Activated T-helper 1 cell treated with anti-CD3 and anti-CD28 coated beads, Interleukin-12 subunit alpha, Interleukin-12 subunit beta, Interleukin-2, Interleukin-4 antibody, amounts not matched to agents 30 ng/mL and 10 ng/mL and 1 ng/mL, durations not matched to agents 14 hours and 24 hours and 36 hours (primary cell): Measurements from ENCODE around the gene SETD7. TPM values are rescaled to one million over a fixed set of nuclear protein-coding genes. Genes with fewer than 3 reads are reported as not detected.

Source experiments
- DNase-seq: peaks from one replicate; pipeline ENCODE4 v3.0.0; 2021; ENCODE audit warnings: low spot score
- H3K27ac Mint-ChIP-seq: one replicate; pipeline ENCODE4 v1.8.0; 2021; ENCODE audit warnings: mild to moderate bottlenecking, mixed read lengths
- H3K27me3 Mint-ChIP-seq: one replicate; pipeline ENCODE4 v1.8.0; 2022; ENCODE audit warnings: mild to moderate bottlenecking, moderate library complexity, mixed read lengths; ENCODE audit not compliant: insufficient read depth
- H3K36me3 Mint-ChIP-seq: one replicate; pipeline ENCODE4 v1.8.0; 2021; ENCODE audit warnings: low read depth, mixed read lengths
- H3K4me1 Mint-ChIP-seq: one replicate; pipeline ENCODE4 v1.8.0; 2021; ENCODE audit warnings: low read depth, mixed read lengths
- H3K4me3 Mint-ChIP-seq: one replicate; pipeline ENCODE4 v1.8.0; 2021; ENCODE audit warnings: mild to moderate bottlenecking, moderate library complexity, mixed read lengths
- H3K9me3 Mint-ChIP-seq: one replicate; pipeline ENCODE4 v1.8.0; 2021; ENCODE audit warnings: mixed read lengths
- intact Hi-C: fragments of 100-400 bp; cut with micrococcal nuclease; formaldehyde crosslinking; loops from one replicate; pipeline ENCODE4 v1.15.1; 2024
- total RNA-seq: library from RNA; stranded (reverse); gene quantifications from 2 replicates; pipeline ENCODE4 v1.2.3, GENCODE V29; 2022

SETD7 gene
- total RNA-seq, 1 donor from 2014 or later = 17.4 TPM

- Mint-ChIP-seq H3K27ac (no peak overlapping the region), H3K4me1 (no peaks in the 10 kb centered on the region), H3K9me3 (no peaks in the 10 kb centered on the region), H3K36me3 (no peaks in the 10 kb centered on the region), H3K27me3 (peaks cover 8% of the 10 kb centered on the region), H3K4me3 (no peak overlapping the region)
- DNase-seq = no peak
- intact Hi-C loops = no loop called here
Observed at GRCh38 chr4:139589336-139590018, 33.5 kb upstream of the SETD7 start.

GRCh38 chr4:139587446-139587845 lies 31.4 kb upstream of the SETD7 start:
- Mint-ChIP-seq H3K27me3 (peaks cover 10% of the 10 kb centered on the region), H3K27ac (no peak overlapping the region), H3K36me3 (no peaks in the 10 kb centered on the region), H3K4me3 (no peak overlapping the region), H3K4me1 (no peaks in the 10 kb centered on the region), H3K9me3 (no peaks in the 10 kb centered on the region)
- intact Hi-C loops = no loop called here
- no peak for DNase-seq

GRCh38 chr4:139585473-139585872 lies 29.5 kb upstream of the SETD7 start:
- no peak for DNase-seq
- intact Hi-C loops = no loop called here
- H3K4me1 Mint-ChIP-seq = no peaks in the 10 kb centered on the region
- no peak overlapping the region for H3K27ac Mint-ChIP-seq
- H3K27me3 Mint-ChIP-seq = peaks cover 12% of the 10 kb centered on the region
- H3K36me3 Mint-ChIP-seq = no peaks in the 10 kb centered on the region
- H3K4me3 Mint-ChIP-seq = no peak overlapping the region
- H3K9me3 Mint-ChIP-seq = no peaks in the 10 kb centered on the region

GRCh38 chr4:139584784-139585183 lies 28.8 kb upstream of the SETD7 start:
- DNase-seq = no peak
- Mint-ChIP-seq H3K9me3 (no peaks in the 10 kb centered on the region), H3K4me1 (no peaks in the 10 kb centered on the region), H3K27ac (no peak overlapping the region), H3K36me3 (no peaks in the 10 kb centered on the region), H3K27me3 (peaks cover 16% of the 10 kb centered on the region), H3K4me3 (no peak overlapping the region)
- intact Hi-C loops = no loop called here

- intact Hi-C loops = no loop called here
- Mint-ChIP-seq H3K27ac (no peak overlapping the region), H3K27me3 (peaks cover 18% of the 10 kb centered on the region), H3K4me1 (no peaks in the 10 kb centered on the region), H3K4me3 (no peak overlapping the region), H3K9me3 (no peaks in the 10 kb centered on the region), H3K36me3 (no peaks in the 10 kb centered on the region)
- DNase-seq = no peak
Observed at GRCh38 chr4:139584013-139584412, 28.0 kb upstream of the SETD7 start.

GRCh38 chr4:139582044-139582443 lies 26.0 kb upstream of the SETD7 start:
- H3K36me3 Mint-ChIP-seq = no peaks in the 10 kb centered on the region
- peaks cover 20% of the 10 kb centered on the region for H3K27me3 Mint-ChIP-seq
- no peaks in the 10 kb centered on the region for H3K9me3 Mint-ChIP-seq
- no peak for DNase-seq
- no peak overlapping the region for H3K4me3 Mint-ChIP-seq
- intact Hi-C loops = no loop called here
- no peak overlapping the region for H3K27ac Mint-ChIP-seq
- no peaks in the 10 kb centered on the region for H3K4me1 Mint-ChIP-seq

- no peak for DNase-seq
- Mint-ChIP-seq H3K27ac (no peak overlapping the region), H3K4me3 (no peak overlapping the region), H3K36me3 (no peaks in the 10 kb centered on the region), H3K4me1 (no peaks in the 10 kb centered on the region), H3K9me3 (no peaks in the 10 kb centered on the region), H3K27me3 (peaks cover 20% of the 10 kb centered on the region)
- intact Hi-C loops = no loop called here
Observed at GRCh38 chr4:139581096-139581495, 25.1 kb upstream of the SETD7 start.

- Mint-ChIP-seq H3K9me3 (no peaks in the 10 kb centered on the region), H3K4me3 (no peak overlapping the region), H3K27ac (no peak overlapping the region), H3K4me1 (no peaks in the 10 kb centered on the region), H3K36me3 (no peaks in the 10 kb centered on the region), H3K27me3 (peaks cover 28% of the 10 kb centered on the region)
- intact Hi-C loops = no loop called here
- no peak for DNase-seq
Observed at GRCh38 chr4:139576219-139576618, 20.2 kb upstream of the SETD7 start.

- H3K27me3 Mint-ChIP-seq = peaks cover 22% of the 10 kb centered on the region
- intact Hi-C loops = no loop called here
- no peak overlapping the region for H3K27ac Mint-ChIP-seq
- no peak overlapping the region for H3K4me3 Mint-ChIP-seq
- H3K36me3 Mint-ChIP-seq = no peaks in the 10 kb centered on the region
- no peak for DNase-seq
- H3K4me1 Mint-ChIP-seq = no peaks in the 10 kb centered on the region
- no peaks in the 10 kb centered on the region for H3K9me3 Mint-ChIP-seq
Observed at GRCh38 chr4:139575072-139575471, 19.1 kb upstream of the SETD7 start.

GRCh38 chr4:139574641-139575040 lies 18.6 kb upstream of the SETD7 start:
- Mint-ChIP-seq H3K4me3 (no peak overlapping the region), H3K9me3 (no peaks in the 10 kb centered on the region), H3K27me3 (peaks cover 19% of the 10 kb centered on the region), H3K36me3 (no peaks in the 10 kb centered on the region), H3K4me1 (no peaks in the 10 kb centered on the region), H3K27ac (no peak overlapping the region)
- DNase-seq = no peak
- intact Hi-C loops = no loop called here

- H3K9me3 Mint-ChIP-seq = no peaks in the 10 kb centered on the region
- intact Hi-C loops = no loop called here
- no peaks in the 10 kb centered on the region for H3K36me3 Mint-ChIP-seq
- no peak overlapping the region for H3K27ac Mint-ChIP-seq
- peaks cover 5% of the 10 kb centered on the region for H3K27me3 Mint-ChIP-seq
- no peak for DNase-seq
- no peak overlapping the region for H3K4me3 Mint-ChIP-seq
- H3K4me1 Mint-ChIP-seq = no peaks in the 10 kb centered on the region
Observed at GRCh38 chr4:139568206-139568955, 12.4 kb upstream of the SETD7 start.

- DNase-seq = no peak
- intact Hi-C loops = no loop called here
- Mint-ChIP-seq H3K4me3 (no peak overlapping the region), H3K36me3 (no peaks in the 10 kb centered on the region), H3K27me3 (peaks cover 3% of the 10 kb centered on the region), H3K27ac (no peak overlapping the region), H3K4me1 (no peaks in the 10 kb centered on the region), H3K9me3 (no peaks in the 10 kb centered on the region)
Observed at GRCh38 chr4:139567159-139567870, 11.3 kb upstream of the SETD7 start.

GRCh38 chr4:139564502-139564901 lies 8.5 kb upstream of the SETD7 start:
- Mint-ChIP-seq H3K4me1 (peaks cover 9% of the 10 kb centered on the region), H3K27ac (no peak overlapping the region), H3K27me3 (peaks cover 3% of the 10 kb centered on the region), H3K4me3 (no peak overlapping the region), H3K9me3 (no peaks in the 10 kb centered on the region), H3K36me3 (no peaks in the 10 kb centered on the region)
- no peak for DNase-seq
- intact Hi-C loops = no loop called here
